Body of pancreas (tissue), 4 donors: ENCODE data around the gene USP35. TPM values are rescaled to one million over a fixed set of nuclear protein-coding genes. Genes with fewer than 3 reads are reported as not detected.

Source experiments
- ATAC-seq: fragments of 150-250 bp; one replicate; pipeline ENCODE4 v1.9.1; 2016
- DNase-seq, 4 donors: peaks; one replicate each; pipeline ENCODE4 v3.0.0-alpha.2; 2019
- H3K27ac ChIP-seq, 4 donors: fragments of 200-600 bp; sonication (generic); 1 replicate in 3 of 4; 2 replicates in 1 of 4; pipeline versions ENCODE4 v1.5.1 to v1.6.1; 2016 to 2019; ENCODE audit warnings: mild to moderate bottlenecking in 1 of 4, mixed read lengths in 1 of 4, moderate library complexity in 1 of 4
- H3K27me3 ChIP-seq, 2 donors: fragments of 200-600 bp; sonication (generic); one replicate each; pipeline ENCODE4 v1.6.0; 2016; ENCODE audit warnings: mild to moderate bottlenecking in 1 of 2
- H3K36me3 ChIP-seq, 2 donors: fragments of 200-600 bp; sonication (generic); replicated peaks in 1 of 2; 2 replicates each; pipeline ENCODE4 v1.5.1; 2016; ENCODE audit warnings: low read depth in 2 of 2; ENCODE audit not compliant: insufficient read depth in 1 of 2
- H3K4me1 ChIP-seq: fragments of 200-600 bp; sonication (generic); one replicate; pipeline ENCODE4 v1.6.0; 2016
- H3K4me3 ChIP-seq, 2 donors: fragments of 200-600 bp; sonication (generic); 1 replicate in 1 of 2; 2 replicates in 1 of 2; pipeline ENCODE4 v1.5.1; 2016 to 2019
- H3K9me3 ChIP-seq, 3 donors: fragments of 200-600 bp; sonication (generic); 1 replicate in 2 of 3; 2 replicates in 1 of 3; pipeline ENCODE4 v1.5.1; 2016
- CTCF ChIP-seq, 7 experiments: fragments of 450-650 bp in 4 of 7; fragments of 200-600 bp in 3 of 7; sonication (generic) in 3 of 7; IDR thresholded peaks; one replicate each; pipeline ENCODE4 v1.5.1; 2016 to 2019; ENCODE audit warnings: antibody characterized with exemption in 7 of 7
- POLR2A ChIP-seq, 3 donors: fragments of 450-650 bp; IDR thresholded peaks; one replicate each; pipeline ENCODE4 v1.6.1; 2016; ENCODE audit warnings: antibody characterized with exemption in 3 of 3, mild to moderate bottlenecking in 2 of 3
- WGBS, 2 donors: methylation state at CpG; one replicate each; pipeline ENCODE4 v1.1.5; 2017; 5-methylcytosine and 5-hydroxymethylcytosine counted together
- intact Hi-C: fragments of 100-400 bp; cut with DNase I; formaldehyde crosslinking; loops from one replicate; pipeline ENCODE4 v1.15.1; 2023
- total RNA-seq, 2 donors: library from RNA; depleted of rRNA; stranded (reverse); fragments of >200 nt; gene quantifications; one replicate each; pipeline ENCODE4 v1.1.0, GENCODE V29; 2016

USP35 gene
- total RNA-seq, 2 donors from 2014 or later: 8.6 to 11.2 TPM

GRCh38 chr11:78208257-78209165 is 19.8 kb downstream of the USP35 start:
- Histone ChIP-seq H3K4me3 (no peak overlapping the region), H3K9me3 (no peaks in the 10 kb centered on the region), H3K27ac (no peak overlapping the region), H3K27me3 (no peaks in the 10 kb centered on the region), H3K36me3 (peaks cover 0 to 5% of the 10 kb centered on the region in 2 donors), H3K4me1 (no peaks in the 10 kb centered on the region)
- DNase-seq (peak in 1 of 4 donors; percentile 2), ATAC-seq (no peak)
- WGBS, 2 donors: 88 to 89% methylated on average over 16 of the region's 16 CpGs
- intact Hi-C loops: no loop called here
- no peak for TF ChIP-seq CTCF (IDR thresholded peaks at IDR 0.05)
- no peak for TF ChIP-seq POLR2A (IDR thresholded peaks at IDR 0.05)

- no peak overlapping the region for H3K4me3 ChIP-seq
- no peaks in the 10 kb centered on the region for H3K4me1 ChIP-seq
- no peaks in the 10 kb centered on the region for H3K27me3 ChIP-seq
- DNase-seq (no peak), ATAC-seq (no peak)
- H3K9me3 ChIP-seq: no peaks in the 10 kb centered on the region
- intact Hi-C loops: no loop called here
- no peak for TF ChIP-seq CTCF (IDR thresholded peaks at IDR 0.05)
- TF ChIP-seq POLR2A (IDR thresholded peaks at IDR 0.05): no peak
- H3K36me3 ChIP-seq: peaks cover 0 to 5% of the 10 kb centered on the region in 2 donors
- WGBS, 2 donors: 90 to 91% methylated on average over 18 of the region's 18 CpGs
- H3K27ac ChIP-seq: no peak overlapping the region
Measured at GRCh38 chr11:78209478-78209877, 20.8 kb downstream of the USP35 start.

GRCh38 chr11:78210000-78210608 is 21.4 kb downstream of the USP35 start:
- ATAC-seq (no peak), DNase-seq (no peak)
- no peak overlapping the region for H3K27ac ChIP-seq
- peaks cover 0 to 5% of the 10 kb centered on the region in 2 donors for H3K36me3 ChIP-seq
- no peak overlapping the region for H3K4me3 ChIP-seq
- H3K9me3 ChIP-seq: no peaks in the 10 kb centered on the region
- no peaks in the 10 kb centered on the region for H3K4me1 ChIP-seq
- TF ChIP-seq CTCF (IDR thresholded peaks at IDR 0.05) (no peak), POLR2A (IDR thresholded peaks at IDR 0.05) (no peak)
- no peaks in the 10 kb centered on the region for H3K27me3 ChIP-seq
- intact Hi-C loops: no loop called here
- 93 to 94% methylated on average over 24 to 30 of the region's 31 CpGs for WGBS, 2 donors

- Histone ChIP-seq H3K9me3 (no peaks in the 10 kb centered on the region), H3K4me1 (no peaks in the 10 kb centered on the region), H3K36me3 (peaks cover 0 to 5% of the 10 kb centered on the region in 2 donors), H3K27ac (no peak overlapping the region), H3K27me3 (no peaks in the 10 kb centered on the region), H3K4me3 (no peak overlapping the region)
- 89 to 97% methylated on average over 5 of the region's 5 CpGs for WGBS, 2 donors
- ATAC-seq (no peak), DNase-seq (no peak)
- intact Hi-C loops: no loop called here
- TF ChIP-seq CTCF (IDR thresholded peaks at IDR 0.05) (no peak), POLR2A (IDR thresholded peaks at IDR 0.05) (no peak)
Measured at GRCh38 chr11:78211565-78211964, 22.8 kb downstream of the USP35 start.
